GM19023 (cell line): ENCODE data around the gene OR2L5.
A peak's percentile ranks its signal among the peaks of the same experiment; 100 is the strongest.

Experiments
- ATAC-seq: cut with Tn5 transposase; IDR thresholded peaks from one replicate; pipeline ENCODE4 v1.9.1; 2021; ENCODE audit warnings: mild to moderate bottlenecking, moderate library complexity; ENCODE audit not compliant: unreplicated experiment

OR2L5 gene

GRCh38 chr1:248013229-248013710 is at the start of gene OR2L5:
TSS of gene OR2L5 (plus strand) at chr1:248013660. CDS start at chr1:248021948, 8,288 bp downstream.
- ATAC-seq: no peak

GRCh38 chr1:247964933-247965332 is 48.5 kb upstream of the OR2L5 start, which contains the start of gene OR2AK2:
TSS of gene OR2AK2 (plus strand) at chr1:247965233. CDS start at chr1:247965377, 144 bp downstream.
- ATAC-seq: no peak

GRCh38 chr1:247966532-247967204 is 46.8 kb upstream of the OR2L5 start:
- ATAC-seq: peak; percentile 52

- no peak for ATAC-seq
Measured at GRCh38 chr1:247992986-247993385, 20.5 kb upstream of the OR2L5 start.

- no peak for ATAC-seq
Measured at GRCh38 chr1:247998811-247999210, 14.6 kb upstream of the OR2L5 start.

GRCh38 chr1:248000169-248000568 is 13.3 kb upstream of the OR2L5 start:
- ATAC-seq: no peak

GRCh38 chr1:248007778-248008177 is 5.7 kb upstream of the OR2L5 start:
- no peak for ATAC-seq

GRCh38 chr1:248009681-248010080 is 3.8 kb upstream of the OR2L5 start:
- ATAC-seq: no peak

- ATAC-seq: no peak
Measured at GRCh38 chr1:248015803-248016202, 2.3 kb downstream of the OR2L5 start.

GRCh38 chr1:248029770-248030169 is 16.3 kb downstream of the OR2L5 start, which contains the start of gene OR2L2:
TSS of gene OR2L2 (plus strand) at chr1:248030070. CDS start at chr1:248038268, 8,198 bp downstream.
- ATAC-seq: no peak

- ATAC-seq: no peak
Measured at GRCh38 chr1:248045209-248045608, 31.7 kb downstream of the OR2L5 start.

- no peak for ATAC-seq
Measured at GRCh38 chr1:248046536-248046935, 33.1 kb downstream of the OR2L5 start, which contains the start of gene OR2L3. TSS of gene OR2L3 (plus strand) at chr1:248046836. CDS start at chr1:248060682, 13,846 bp downstream.

- no peak for ATAC-seq
Measured at GRCh38 chr1:248047008-248047407, 33.5 kb downstream of the OR2L5 start.

GRCh38 chr1:248054671-248055070 is 41.2 kb downstream of the OR2L5 start:
- no peak for ATAC-seq

GRCh38 chr1:248055261-248055660 is 41.8 kb downstream of the OR2L5 start:
- ATAC-seq: no peak

GRCh38 chr1:248065071-248065470 is 51.6 kb downstream of the OR2L5 start:
- ATAC-seq: no peak

GRCh38 chr1:248065604-248066003 is 52.1 kb downstream of the OR2L5 start:
- no peak for ATAC-seq
